Measurements from ENCODE around the gene GPATCH4. TPM values are rescaled to one million over a fixed set of nuclear protein-coding genes. Genes with fewer than 3 reads are reported as not detected.
A peak's percentile ranks its signal among the peaks of the same experiment; 100 is the strongest.

Gene GPATCH4
- total and polyA plus RNA-seq, 10 of the 15 experiments (the other 5 are each of a cell fraction or from before 2014, with no cell fraction given): 35.5 to 111 (median 73.9) TPM

DNA sequence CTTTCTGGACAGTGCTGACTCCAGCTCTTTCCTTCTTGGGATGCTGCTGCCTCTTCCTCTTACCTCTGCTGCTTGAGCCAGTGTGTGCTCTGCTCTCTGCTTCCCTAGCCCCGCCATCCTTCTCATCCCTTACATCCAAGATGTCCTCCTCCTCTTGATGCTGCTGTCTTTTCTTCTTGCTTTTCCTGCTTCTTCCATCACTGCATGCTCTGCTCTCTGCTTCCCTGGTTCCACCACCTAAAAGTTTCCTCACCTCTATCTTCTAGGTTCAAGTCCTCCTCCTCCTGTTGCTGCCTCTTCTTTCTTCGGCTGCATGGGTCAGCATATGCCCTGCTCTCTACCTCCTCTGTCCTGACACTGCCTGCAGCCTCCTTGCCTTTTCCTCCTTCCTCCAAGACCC lies 6.3 kb downstream of the GPATCH4 start:
- Histone ChIP-seq H3K9me3 (replicated peaks; ENCODE audit: control insufficient read depth, insufficient read depth, low read length) (no peaks in the 10 kb centered on the region), H3K4me3 (no peak overlapping the region), H3K9ac (ENCODE audit: control insufficient read depth, insufficient read depth, low read length) (no peak overlapping the region), H3K27ac (ENCODE audit: control insufficient read depth, insufficient read depth) (no peak overlapping the region), H3K79me2 (ENCODE audit: control insufficient read depth, insufficient read depth, low read length) (peaks cover 20% of the 10 kb centered on the region), H4K20me1 (ENCODE audit: control insufficient read depth, insufficient read depth) (no peaks in the 10 kb centered on the region), H3K27me3 (replicated peaks in 1 of 2; ENCODE audit: control insufficient read depth in 2 of 2, insufficient read depth in 2 of 2, low read length in 1 of 2) (no peaks in the 10 kb centered on the region), H2AFZ (ENCODE audit: control insufficient read depth, low read depth, low read length) (no peak overlapping the region), H3K4me1 (ENCODE audit: control insufficient read depth, insufficient read depth, low read length) (peaks cover 8% of the 10 kb centered on the region), H3K4me2 (ENCODE audit: control insufficient read depth, insufficient read depth) (no peak overlapping the region), H3K36me3 (ENCODE audit: control insufficient read depth in 2 of 2, insufficient read depth in 2 of 2, low read length in 1 of 2) (peaks cover 27 to 31% of the 10 kb centered on the region in 2 experiments; a peak in 3 of 4 replicates)
- POLR2A ChIA-PET: interaction anchor here (0.6 kb wide), 2 partner anchors 18 to 22 kb away, joined by 3 to 5 read pairs; no protein-coding TSS in a partner anchor
- in situ Hi-C loops (cut with MboI) (no loop called here), intact Hi-C loops (cut with micrococcal nuclease; ENCODE audit: unreplicated experiment) (no loop called here)
- CTCF ChIA-PET: interaction anchor here (1.1 to 4.6 kb wide), 2 partner anchors 13 to 180 kb away, joined by 4 to 34 read pairs; no protein-coding TSS in a partner anchor
- TSS peak; percentile 65 for BruUV-seq (replicated peaks)
- ATAC-seq (no peak), FAIRE-seq (no peak), DNase-seq (ENCODE audit: low read depth, low spot score) (no peak)
- RAD21 ChIA-PET (ENCODE audit: unreplicated experiment): interaction anchor here (0.7 kb wide), 1 partner anchor 14 kb away, joined by 3 read pairs; no protein-coding TSS in a partner anchor
- SMC1A ChIA-PET (ENCODE audit: uncharacterized antibody, unreplicated experiment): interaction anchor here (1.6 to 5.9 kb wide), 2 partner anchors 8 to 140 kb away, joined by 6 to 47 read pairs; partner anchors contain the start of gene GPATCH4
- WGBS (ENCODE audit: insufficient coverage, insufficient replicate concordance, low lambda C conversion rate, missing lambda C conversion rate): 100% methylated on average over 2 of the region's 2 CpGs
- TF ChIP-seq CHD1 (IDR thresholded peaks at IDR 0.05; ENCODE audit: low read depth, low read length) (no peak), SUPT20H (IDR thresholded peaks at IDR 0.05; ENCODE audit: borderline replicate concordance, control insufficient read depth, low read depth, low read length) (no peak), NFYA (IDR thresholded peaks at IDR 0.05; ENCODE audit: borderline replicate concordance, low read depth, low read length) (no peak), BMI1 (IDR thresholded peaks at IDR 0.05; ENCODE audit: borderline replicate concordance) (no peak), ZNF207 (IDR thresholded peaks at IDR 0.05; ENCODE audit: borderline replicate concordance) (no peak), BCL11A (IDR thresholded peaks at IDR 0.05; ENCODE audit: low read depth, low read length) (no peak), RBBP5 (conservative IDR thresholded peaks at IDR 0.05) (no peak), RAD51 (IDR thresholded peaks at IDR 0.05) (no peak)
- TF ChIP-seq, protein P1, sequence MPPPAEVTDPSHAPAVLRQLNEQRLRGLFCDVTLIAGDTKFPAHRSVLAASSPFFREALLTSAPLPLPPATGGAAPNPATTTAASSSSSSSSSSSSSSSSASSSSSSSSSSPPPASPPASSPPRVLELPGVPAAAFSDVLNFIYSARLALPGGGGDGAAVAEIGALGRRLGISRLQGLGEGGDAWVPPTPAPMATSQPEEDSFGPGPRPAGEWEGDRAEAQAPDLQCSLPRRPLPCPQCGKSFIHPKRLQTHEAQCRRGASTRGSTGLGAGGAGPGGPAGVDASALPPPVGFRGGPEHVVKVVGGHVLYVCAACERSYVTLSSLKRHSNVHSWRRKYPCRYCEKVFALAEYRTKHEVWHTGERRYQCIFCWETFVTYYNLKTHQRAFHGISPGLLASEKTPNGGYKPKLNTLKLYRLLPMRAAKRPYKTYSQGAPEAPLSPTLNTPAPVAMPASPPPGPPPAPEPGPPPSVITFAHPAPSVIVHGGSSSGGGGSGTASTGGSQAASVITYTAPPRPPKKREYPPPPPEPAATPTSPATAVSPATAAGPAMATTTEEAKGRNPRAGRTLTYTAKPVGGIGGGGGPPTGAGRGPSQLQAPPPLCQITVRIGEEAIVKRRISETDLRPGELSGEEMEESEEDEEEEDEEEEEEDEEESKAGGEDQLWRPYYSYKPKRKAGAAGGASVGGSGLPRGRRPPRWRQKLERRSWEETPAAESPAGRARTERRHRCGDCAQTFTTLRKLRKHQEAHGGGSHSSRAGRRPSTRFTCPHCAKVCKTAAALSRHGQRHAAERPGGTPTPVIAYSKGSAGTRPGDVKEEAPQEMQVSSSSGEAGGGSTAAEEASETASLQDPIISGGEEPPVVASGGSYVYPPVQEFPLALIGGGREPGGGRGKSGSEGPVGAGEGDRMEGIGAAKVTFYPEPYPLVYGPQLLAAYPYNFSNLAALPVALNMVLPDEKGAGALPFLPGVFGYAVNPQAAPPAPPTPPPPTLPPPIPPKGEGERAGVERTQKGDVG (CRISPR knock-in tag; IDR thresholded peaks at IDR 0.05): no peak
- TF ChIP-seq, protein P2, sequence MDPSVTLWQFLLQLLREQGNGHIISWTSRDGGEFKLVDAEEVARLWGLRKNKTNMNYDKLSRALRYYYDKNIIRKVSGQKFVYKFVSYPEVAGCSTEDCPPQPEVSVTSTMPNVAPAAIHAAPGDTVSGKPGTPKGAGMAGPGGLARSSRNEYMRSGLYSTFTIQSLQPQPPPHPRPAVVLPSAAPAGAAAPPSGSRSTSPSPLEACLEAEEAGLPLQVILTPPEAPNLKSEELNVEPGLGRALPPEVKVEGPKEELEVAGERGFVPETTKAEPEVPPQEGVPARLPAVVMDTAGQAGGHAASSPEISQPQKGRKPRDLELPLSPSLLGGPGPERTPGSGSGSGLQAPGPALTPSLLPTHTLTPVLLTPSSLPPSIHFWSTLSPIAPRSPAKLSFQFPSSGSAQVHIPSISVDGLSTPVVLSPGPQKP (IDR thresholded peaks at IDR 0.05; ENCODE audit: low read depth, low read length): no peak
- TF ChIP-seq, protein P3, sequence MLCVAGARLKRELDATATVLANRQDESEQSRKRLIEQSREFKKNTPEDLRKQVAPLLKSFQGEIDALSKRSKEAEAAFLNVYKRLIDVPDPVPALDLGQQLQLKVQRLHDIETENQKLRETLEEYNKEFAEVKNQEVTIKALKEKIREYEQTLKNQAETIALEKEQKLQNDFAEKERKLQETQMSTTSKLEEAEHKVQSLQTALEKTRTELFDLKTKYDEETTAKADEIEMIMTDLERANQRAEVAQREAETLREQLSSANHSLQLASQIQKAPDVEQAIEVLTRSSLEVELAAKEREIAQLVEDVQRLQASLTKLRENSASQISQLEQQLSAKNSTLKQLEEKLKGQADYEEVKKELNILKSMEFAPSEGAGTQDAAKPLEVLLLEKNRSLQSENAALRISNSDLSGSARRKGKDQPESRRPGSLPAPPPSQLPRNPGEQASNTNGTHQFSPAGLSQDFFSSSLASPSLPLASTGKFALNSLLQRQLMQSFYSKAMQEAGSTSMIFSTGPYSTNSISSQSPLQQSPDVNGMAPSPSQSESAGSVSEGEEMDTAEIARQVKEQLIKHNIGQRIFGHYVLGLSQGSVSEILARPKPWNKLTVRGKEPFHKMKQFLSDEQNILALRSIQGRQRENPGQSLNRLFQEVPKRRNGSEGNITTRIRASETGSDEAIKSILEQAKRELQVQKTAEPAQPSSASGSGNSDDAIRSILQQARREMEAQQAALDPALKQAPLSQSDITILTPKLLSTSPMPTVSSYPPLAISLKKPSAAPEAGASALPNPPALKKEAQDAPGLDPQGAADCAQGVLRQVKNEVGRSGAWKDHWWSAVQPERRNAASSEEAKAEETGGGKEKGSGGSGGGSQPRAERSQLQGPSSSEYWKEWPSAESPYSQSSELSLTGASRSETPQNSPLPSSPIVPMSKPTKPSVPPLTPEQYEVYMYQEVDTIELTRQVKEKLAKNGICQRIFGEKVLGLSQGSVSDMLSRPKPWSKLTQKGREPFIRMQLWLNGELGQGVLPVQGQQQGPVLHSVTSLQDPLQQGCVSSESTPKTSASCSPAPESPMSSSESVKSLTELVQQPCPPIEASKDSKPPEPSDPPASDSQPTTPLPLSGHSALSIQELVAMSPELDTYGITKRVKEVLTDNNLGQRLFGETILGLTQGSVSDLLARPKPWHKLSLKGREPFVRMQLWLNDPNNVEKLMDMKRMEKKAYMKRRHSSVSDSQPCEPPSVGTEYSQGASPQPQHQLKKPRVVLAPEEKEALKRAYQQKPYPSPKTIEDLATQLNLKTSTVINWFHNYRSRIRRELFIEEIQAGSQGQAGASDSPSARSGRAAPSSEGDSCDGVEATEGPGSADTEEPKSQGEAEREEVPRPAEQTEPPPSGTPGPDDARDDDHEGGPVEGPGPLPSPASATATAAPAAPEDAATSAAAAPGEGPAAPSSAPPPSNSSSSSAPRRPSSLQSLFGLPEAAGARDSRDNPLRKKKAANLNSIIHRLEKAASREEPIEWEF (IDR thresholded peaks at IDR 0.05; ENCODE audit: insufficient replicate concordance, low read depth, low read length): no peak
- TF ChIP-seq, protein P4, sequence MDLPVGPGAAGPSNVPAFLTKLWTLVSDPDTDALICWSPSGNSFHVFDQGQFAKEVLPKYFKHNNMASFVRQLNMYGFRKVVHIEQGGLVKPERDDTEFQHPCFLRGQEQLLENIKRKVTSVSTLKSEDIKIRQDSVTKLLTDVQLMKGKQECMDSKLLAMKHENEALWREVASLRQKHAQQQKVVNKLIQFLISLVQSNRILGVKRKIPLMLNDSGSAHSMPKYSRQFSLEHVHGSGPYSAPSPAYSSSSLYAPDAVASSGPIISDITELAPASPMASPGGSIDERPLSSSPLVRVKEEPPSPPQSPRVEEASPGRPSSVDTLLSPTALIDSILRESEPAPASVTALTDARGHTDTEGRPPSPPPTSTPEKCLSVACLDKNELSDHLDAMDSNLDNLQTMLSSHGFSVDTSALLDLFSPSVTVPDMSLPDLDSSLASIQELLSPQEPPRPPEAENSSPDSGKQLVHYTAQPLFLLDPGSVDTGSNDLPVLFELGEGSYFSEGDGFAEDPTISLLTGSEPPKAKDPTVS (IDR thresholded peaks at IDR 0.05; ENCODE audit: low read depth, low read length): no peak
